HG02943 (cell line): ENCODE results near the gene SH3RF3.

Experiments used
- ATAC-seq: cut with Tn5 transposase; IDR thresholded peaks from one replicate; pipeline ENCODE4 v1.9.1; 2021; ENCODE audit warnings: mild to moderate bottlenecking, low read depth, moderate library complexity; ENCODE audit not compliant: unreplicated experiment

Gene SH3RF3

DNA sequence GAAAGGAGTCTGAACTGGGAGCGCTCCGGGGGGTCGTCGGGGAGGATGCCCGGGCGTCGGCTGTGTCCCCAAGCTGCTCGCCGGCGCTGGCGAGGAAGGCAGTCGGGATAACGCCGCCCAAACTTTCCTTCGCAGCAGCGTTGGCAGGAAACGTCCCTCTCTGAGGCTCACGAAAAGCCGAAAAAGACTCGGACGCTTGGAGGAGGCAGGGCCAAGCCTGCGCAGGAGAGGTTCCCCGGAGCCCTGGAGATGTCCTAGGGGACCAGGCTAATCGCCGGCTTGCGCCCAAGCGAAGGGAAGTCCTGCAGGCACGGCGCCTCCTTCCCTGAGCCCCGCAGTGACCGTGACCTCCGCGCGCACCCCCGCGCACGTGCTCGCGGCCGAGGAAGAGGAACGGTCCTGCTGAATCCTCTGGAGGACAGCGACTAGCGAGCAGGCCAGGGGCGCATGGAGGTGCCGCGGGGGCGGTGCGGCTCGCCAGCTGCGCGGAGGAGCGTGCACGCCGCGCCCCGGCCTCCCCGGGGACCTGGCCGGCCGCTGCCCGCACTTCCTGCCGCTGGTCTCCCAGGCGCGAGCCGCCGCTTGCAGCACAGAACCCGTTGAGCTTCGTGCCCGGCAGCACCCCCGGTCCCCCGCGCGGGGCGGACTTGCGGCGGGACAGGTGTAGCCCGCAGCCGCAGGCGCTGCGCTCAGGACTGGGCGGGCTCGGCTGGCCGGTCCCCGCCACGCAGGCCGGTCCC, at the start of gene SH3RF3:
Gene SH3RF3 (plus strand): TSS at position 590 of the 740 bp plus-strand sequence.
- ATAC-seq = peak; percentile 30

DNA sequence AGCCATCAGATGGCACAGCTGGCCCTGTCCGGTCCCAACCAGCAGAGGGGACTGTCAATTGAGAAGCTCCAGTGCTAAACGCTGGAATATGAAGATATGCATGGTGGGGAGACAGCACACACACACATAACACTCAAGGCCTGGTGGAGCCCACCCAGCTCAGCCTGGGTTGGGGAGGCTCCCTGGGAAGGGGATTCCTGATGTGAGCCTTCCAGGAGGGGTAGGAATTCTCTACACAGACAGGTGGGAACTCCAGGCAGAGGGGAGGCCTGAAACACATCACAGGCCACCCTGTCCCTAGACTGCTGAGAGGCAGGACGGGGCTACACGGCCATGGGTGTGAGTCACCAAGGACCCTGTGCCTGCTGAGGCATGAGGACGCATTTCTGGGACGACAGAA, 49.4 kb upstream of the SH3RF3 start:
- no peak for ATAC-seq

DNA sequence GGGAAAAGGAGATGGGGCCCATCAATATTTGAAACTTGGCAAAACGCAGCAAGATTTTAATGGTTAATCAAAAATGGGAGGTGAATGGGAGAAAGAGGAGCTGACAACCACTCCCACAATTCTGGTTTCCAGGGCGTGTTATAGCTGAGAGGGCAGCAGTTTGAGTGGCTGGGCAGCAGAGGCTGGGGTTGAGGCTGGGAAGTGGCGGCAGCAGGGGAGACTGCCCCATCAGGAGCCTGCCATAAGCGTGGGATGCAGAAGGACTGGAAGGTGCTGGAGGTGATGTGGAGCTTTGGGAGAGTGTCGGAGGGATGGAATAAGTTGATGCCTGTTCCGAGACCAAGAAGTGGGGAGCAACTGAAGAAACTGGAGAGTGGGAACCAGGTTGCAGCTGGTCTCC, 48.9 kb upstream of the SH3RF3 start:
- no peak for ATAC-seq

DNA sequence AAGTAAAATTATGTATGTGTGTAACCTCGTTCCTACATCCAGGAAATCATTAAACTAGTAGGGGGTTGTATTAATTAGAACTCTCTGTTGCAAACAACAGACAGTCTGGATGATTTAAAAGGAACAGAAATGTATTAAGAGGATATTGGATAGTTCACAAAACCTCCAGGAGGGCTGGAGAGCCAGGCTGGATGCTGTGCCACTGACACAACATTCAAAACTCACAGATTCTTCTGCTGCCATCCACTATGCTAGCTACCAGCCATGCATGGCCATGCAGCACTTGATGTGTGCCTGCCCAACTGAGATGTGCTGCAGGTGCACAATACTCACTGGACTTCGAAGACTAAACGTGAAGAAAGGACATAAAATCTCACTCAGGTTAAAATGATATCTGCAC, 48.2 kb upstream of the SH3RF3 start:
- ATAC-seq = no peak

DNA sequence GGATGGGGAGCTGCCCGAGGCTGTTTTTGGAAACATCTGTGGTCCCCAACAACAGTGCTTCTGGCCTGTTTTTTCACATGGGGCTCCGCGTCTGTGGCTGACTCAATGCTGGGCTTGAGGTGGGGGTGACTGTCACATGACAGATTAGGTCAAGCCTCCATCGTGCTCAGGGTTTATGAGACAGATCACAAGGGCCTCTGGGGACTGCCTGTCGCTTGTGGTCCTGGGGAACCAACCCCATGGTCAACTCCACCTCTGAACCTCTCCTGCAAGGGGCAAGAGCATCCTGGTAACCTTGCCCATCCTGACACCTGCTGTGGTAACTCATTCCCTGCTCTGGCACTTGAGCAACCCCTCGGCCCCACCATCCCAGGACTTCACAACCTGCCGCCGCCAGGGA, 47.6 kb upstream of the SH3RF3 start:
- no peak for ATAC-seq

DNA sequence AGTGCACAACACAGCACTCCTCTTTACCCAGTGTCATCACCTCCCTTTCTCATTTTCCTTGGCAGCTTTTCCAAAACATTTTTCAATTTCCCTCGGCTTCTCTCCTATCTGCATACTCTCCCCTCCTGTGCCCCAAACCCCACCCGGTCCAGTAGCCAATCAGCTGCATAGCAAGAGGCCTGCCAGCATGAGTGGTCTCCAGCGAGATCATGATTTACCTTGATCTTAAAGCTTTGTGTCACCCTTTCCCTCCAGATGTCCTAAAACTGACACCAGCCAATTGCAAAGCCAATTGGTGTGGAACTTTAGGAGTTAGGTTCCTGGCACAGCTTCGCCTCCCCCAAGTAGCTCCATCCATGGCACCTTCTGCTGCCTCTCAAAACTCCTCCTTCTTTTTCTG, 45.2 kb upstream of the SH3RF3 start:
- ATAC-seq = no peak

DNA sequence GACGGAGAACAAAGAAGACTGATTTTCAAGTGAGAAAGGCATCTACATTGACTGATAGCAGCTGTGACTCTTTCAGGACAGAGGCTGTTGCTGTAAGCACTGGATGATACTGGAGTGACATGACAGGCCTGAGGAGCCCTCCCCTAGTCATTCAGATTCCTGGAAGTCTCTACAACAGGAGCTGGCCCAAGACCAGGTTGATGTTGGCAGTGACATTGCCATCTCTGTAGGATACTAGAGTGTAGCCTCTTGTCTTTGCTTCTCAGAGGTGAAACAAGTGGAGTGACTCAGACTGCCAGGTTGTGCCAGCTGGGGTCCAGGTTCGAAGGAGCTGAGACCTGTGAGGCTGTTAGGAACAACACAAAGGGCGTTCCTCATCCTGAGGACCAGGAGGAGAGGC, 44.7 kb upstream of the SH3RF3 start:
- ATAC-seq = no peak

DNA sequence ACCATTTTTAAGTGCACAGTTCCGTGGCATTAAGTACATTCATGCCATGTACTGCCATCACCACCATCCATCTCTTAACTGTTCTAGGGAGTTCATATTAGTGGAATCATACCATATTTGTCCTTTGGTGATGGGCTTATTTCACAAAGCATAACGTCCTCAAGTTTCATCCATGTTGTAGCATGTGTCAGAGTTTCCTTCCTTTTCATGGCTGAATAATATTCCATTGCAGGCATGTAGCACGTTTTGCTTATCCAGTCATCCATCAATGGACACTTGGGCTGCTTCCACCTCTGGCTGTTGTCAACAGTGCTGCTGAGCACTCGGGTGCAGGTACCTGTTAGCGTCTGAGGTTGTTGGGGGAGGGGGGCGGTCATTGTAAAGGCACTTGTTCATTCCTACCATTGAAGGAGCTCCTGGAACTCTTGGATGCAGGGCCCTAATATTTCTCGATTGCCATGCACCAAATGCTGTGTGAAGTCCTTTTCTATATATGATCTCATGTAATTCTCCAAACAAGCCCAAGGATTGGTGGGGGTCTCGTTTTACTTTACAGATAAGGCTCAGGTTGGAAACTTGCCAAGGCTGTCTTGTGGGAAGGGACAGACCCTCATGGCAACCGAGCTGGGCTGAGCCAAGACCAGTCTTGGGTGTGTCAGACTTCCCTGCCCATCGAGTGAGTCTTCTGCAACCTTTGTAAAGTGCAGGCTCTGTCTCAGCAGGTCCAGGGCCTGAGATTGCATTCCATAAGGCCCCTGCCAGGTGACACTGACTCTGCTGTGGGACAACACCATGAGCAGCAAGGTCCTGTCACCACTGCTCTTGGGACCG, 42.9 kb upstream of the SH3RF3 start:
- ATAC-seq = no peak

DNA sequence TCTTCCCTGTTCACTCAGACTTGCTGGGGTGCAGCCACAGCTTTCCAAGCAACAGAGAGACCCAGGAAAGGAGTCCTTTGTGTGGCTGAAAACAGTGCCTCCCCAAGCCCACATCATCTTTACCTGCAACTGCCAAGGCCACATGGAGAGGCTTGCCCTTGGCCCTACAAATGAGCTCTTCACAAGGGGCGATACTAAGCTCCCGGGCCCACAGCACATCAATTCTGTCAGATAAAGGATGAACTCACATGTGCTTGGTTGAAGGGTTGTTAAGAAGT, 42.3 kb upstream of the SH3RF3 start:
- no peak for ATAC-seq

DNA sequence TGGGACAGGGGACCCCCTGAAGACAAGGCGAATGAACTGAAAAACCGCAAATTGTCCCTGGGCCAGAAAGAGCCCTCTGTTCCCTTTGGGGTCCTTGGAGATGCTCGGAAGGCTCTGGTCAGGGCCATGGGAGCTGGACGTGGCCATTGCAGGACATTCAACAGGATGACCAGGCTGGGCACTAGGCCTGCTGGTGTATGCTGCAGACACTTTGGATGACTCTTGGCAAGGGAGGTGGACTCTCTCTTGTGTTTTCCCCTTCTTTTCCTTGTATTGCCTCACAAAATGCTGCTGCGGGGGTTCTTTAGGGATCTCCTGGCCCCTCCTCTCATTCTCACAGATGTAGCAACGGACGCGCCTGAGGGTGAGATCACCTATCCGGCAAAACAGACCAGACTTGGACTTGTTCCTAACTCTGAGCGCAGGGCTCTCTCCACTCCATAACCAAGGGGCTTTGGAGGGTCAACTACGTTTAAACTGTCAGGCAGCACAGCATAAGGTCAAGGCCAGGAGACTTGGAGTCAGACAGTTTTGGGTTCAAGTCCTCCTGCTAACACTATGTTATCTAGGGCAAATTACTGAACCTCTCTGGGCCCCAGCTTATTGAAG, 41.8 kb upstream of the SH3RF3 start:
- no peak for ATAC-seq

DNA sequence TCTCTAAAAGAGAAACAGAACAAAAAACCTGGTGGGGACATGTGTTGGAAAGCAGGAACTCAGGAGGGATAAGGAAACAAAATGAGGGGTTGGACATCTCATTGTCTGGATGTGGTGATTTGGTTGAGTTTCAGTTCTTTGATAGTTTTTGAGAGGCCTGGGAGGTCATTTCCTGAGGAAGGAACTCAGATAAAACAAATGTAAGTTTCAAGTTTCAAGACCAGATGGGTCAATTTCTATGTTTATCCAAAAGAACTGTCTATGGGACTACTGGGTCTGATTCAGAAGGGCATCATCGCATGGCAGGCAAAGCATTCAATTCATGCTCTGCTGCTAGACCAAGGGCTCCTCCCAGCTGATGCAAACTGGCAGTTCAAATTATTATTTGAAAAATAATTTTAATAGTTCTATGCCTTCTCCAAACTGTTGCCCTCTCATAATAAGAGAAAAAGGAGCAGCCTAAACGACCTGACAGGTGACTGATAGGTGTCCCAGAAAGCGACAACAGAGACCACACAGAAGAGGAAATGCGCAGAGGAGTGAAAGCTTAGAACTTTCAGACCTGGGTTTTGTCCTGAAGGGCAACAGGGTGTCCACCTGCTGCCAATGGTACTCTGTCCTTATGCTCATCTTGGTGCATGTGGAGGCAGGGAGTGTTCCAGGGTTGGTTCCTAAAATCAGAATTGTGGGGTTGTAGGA, 39.3 kb upstream of the SH3RF3 start:
- ATAC-seq = no peak

DNA sequence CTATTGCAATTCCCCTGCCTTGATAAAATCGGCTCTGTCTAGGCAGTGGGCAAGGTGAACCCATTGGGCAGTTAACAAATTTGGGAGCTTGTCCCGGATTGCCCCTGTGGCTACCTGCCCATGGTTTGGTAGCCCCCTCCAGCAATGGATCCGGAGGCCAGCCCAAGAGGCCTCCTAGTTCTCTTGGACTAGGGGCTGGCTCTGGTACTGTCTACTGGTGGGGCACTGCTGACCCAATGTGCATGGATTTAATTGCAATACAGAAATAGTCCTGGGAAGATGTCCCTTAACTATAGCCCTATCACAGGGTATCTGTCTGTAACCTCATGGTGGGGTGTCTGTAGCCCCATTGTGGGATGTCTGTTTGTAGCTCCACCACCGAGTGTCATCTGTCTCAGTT, 37.5 kb upstream of the SH3RF3 start:
- ATAC-seq = no peak

DNA sequence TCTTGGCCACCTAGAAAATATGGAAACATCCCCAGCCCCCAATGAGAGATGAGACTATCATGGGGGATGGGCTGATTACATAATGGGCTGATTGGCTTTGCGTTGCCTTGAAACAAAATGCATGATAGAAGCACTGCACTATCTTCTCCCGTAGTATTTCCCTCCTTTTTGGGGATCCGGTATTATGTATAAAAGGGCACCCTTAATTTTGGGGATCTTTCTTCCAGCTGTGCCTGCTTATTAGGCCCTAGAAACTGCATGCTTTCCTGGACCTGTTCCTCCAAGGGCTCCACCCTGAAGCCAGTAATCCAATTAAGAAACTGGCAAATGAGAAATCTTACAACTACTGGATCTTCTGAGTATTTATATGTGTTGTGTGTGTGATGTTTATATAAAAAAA, 34.9 kb upstream of the SH3RF3 start:
- no peak for ATAC-seq

DNA sequence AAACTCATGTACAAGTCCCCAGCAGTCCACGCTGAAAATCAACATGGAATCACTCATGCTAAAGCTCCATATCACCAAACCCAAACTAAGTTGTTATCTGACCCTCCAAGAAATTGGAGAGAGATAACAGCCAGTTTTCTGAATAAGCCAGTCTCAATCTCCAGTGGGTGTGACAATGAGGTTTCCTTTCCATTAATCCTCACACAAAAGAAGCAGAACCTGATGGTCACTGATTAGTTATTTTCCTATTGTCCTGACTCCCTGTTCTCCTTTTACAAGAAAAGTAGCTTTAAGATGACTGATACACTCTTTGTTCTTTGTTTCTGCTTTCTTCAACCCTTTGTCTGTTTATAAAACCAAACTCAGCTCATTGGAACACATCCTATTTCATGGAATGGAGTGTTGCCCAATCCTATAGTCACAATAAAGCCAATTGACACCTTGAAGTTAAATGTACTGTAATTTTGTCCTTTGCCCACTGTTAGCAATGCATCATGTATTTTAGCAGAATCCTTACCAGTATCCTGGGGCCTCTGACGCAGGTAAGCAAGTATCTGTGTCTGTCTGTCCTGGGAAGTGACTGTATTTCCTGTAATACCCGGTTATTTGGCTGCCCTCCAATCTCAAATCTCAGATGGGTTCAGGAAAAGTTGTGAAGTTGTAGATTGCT, 30.6 kb upstream of the SH3RF3 start:
- ATAC-seq = no peak

DNA sequence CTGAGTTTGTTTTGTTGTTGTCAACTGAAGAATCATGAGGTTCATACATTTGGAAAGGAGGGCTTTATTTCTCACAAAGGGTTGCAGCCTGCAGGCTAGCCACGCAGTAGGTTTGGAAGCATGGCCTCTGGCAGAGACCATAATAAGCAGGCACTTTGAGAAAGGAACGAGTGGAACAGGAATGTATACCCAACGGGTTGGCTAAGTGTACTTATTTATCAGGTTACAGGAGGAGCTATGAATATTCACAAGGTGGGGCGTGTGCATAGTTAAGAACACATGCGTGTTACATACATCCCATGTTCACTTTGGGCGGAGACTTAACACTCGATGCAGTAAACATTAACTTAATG, 30.1 kb upstream of the SH3RF3 start:
- ATAC-seq = no peak

DNA sequence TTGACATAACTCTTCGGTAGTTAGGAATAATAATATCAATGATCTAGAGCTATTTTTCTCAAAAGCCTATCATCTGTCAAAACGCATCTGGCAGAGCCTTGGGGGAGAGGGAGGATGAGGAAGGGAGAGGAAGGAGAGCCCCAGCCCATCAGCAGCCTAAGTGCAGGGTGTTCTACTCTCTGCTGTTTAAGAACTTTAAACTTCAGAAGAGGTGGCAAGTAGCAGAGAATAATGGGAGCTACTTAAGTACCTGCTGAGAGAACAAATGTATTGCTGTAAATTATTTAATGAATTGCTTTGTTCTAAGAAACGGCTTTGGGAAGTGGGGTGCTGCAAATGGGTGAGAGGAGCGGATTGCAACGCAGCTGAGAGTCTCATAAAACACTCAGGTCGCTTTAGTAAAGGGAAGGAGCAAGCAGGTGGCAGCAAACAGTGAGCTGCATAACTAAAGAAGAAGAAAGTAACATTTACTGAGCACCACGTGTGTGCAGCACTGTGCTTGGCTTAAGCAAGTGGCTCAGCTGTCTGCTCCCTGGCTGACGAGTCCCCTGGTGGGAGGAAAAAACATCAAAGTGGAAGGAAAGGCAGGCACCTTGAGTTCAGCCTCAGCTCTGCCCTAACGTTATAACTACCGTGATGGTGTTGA, 26.3 kb upstream of the SH3RF3 start:
- ATAC-seq = no peak

DNA sequence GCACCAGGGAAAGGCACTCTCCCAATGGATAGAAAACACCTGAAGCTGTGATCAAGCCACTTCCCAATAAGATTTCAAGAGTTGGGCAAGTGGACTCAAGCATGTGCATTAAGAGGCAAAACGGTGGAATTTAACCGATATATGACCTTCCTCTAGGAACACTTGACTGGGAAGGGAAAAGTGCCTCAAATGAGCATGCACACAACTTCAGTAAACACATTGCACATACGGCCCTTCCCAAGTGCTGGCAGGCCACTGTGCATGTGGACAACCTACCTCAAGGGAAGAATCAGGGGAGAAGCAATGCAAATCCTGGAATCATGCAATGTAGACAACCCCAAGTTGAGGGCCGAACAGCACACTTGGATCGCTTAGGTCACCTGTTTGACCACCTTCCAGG, 23.9 kb upstream of the SH3RF3 start:
- no peak for ATAC-seq

DNA sequence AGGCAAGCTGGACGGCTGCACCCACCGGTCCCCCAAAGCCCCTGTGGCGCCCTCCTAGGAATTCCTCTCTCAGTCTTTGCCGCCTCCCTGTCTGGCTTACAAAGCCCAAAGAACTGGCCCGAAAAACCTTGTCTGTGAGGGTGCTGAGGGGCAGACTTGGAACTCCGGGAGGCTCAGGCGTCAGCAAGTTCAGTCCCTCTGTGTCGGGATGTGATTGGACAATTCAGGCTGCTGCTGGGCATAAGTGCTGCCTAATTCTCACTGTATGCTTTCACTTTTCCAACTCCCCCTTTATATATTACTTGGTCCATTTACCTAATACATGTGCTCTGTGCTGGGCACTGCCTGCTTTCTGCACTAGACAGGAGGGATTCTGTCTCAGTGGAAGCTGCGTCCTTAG, 20.3 kb upstream of the SH3RF3 start:
- ATAC-seq = no peak

DNA sequence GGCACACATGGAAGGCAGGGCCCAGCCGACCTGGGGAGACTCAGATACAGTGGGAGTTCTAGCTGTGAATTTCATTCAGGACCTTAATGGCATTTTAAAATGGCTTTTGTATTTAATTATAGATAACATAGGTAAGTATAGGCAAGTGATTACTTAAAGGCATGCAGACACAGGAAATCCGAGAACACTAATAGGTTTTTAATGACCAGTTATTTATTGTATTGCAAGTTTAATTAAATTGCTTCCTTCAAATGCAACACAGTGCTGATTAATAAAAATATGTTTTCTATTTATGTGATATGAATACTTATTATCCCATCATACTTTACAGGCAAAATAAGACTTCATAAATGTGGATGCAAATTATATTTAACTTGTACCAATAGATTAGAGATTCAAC, 19.7 kb upstream of the SH3RF3 start:
- ATAC-seq = no peak

DNA sequence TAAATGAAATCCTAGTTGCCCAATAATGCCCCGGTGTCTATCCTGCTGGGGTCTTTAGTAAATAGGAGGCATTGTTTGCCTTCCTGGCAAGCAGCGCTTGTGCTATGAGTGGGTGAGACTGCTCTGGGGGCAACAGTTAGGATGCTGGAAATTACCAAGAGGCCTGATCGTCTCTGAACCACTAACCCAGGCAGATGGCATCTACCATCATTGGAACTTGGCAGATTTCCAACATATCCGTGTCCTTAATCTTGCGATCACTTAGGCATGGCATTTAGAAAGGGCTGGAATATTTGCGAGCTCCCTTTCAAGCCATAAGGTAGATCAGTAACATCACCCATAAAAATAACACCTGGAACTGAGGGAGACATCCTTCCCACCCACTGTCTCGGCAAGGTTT, 18.8 kb upstream of the SH3RF3 start:
- no peak for ATAC-seq
